Measurements from ENCODE around the gene DNHD1. TPM values are rescaled to one million over a fixed set of nuclear protein-coding genes. Genes with fewer than 3 reads are reported as not detected.

The DNHD1 gene
- total and polyA plus RNA-seq, 2 experiments from 2014 or later: 3.6 to 9.6 TPM

DNA sequence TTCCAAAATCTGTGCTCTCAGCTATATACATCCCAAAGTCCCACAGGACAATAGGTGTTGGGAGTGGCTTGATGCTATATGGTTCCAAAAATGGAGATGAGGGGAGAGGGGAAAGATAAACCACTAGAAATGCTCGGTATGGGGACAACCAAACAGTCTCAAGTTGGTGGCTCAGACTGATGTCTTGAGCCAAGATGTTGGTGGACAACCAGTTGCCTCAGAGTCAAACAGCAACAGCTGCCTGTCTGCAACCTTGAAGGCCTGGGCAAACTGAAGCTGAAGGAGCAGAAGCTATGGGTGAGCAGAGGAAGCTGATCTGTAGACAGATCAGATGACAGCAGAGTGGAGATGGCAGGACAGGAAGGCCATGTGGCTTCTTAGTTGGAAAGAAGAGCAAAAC is 102.4 kb downstream of the DNHD1 start:
- Histone ChIP-seq H3K9me2 (ENCODE audit: insufficient read depth) (no peaks in the 10 kb centered on the region), H4K20me1 (replicated peaks; ENCODE audit: insufficient read depth) (no peaks in the 10 kb centered on the region; the same call in 1 of the 2 replicates), H2AFZ (no peak overlapping the region), H3K27ac (ENCODE audit: low read depth) (no peak overlapping the region), H3K4me1 (ENCODE audit: insufficient read depth) (peaks cover under 1% of the 10 kb centered on the region; the same call in 1 of the 2 replicates), H3K27me3 (ENCODE audit: insufficient read depth) (no peaks in the 10 kb centered on the region), H3K36me3 (ENCODE audit: insufficient read depth) (peaks cover 6% of the 10 kb centered on the region; the same call in 1 of the 2 replicates), H3K4me2 (no peak overlapping the region), H3K79me2 (replicated peaks; ENCODE audit: insufficient read depth) (peaks cover 23% of the 10 kb centered on the region), H3K4me3 (no peak overlapping the region), H3F3A (replicated peaks; ENCODE audit: low read depth) (peaks cover 5% of the 10 kb centered on the region; the same call in 1 of the 2 replicates)
- peaks cover 6% of the 10 kb centered on the region; the same call in 2 of the 3 replicates for H3K4me1 Mint-ChIP-seq
- no peak for TF ChIP-seq JUNB (IDR thresholded peaks at IDR 0.05; ENCODE audit: unreplicated experiment)
- no peak for TF ChIP-seq EZH2 (IDR thresholded peaks at IDR 0.05; ENCODE audit: low read depth, unreplicated experiment)
- TF ChIP-seq, protein P1, sequence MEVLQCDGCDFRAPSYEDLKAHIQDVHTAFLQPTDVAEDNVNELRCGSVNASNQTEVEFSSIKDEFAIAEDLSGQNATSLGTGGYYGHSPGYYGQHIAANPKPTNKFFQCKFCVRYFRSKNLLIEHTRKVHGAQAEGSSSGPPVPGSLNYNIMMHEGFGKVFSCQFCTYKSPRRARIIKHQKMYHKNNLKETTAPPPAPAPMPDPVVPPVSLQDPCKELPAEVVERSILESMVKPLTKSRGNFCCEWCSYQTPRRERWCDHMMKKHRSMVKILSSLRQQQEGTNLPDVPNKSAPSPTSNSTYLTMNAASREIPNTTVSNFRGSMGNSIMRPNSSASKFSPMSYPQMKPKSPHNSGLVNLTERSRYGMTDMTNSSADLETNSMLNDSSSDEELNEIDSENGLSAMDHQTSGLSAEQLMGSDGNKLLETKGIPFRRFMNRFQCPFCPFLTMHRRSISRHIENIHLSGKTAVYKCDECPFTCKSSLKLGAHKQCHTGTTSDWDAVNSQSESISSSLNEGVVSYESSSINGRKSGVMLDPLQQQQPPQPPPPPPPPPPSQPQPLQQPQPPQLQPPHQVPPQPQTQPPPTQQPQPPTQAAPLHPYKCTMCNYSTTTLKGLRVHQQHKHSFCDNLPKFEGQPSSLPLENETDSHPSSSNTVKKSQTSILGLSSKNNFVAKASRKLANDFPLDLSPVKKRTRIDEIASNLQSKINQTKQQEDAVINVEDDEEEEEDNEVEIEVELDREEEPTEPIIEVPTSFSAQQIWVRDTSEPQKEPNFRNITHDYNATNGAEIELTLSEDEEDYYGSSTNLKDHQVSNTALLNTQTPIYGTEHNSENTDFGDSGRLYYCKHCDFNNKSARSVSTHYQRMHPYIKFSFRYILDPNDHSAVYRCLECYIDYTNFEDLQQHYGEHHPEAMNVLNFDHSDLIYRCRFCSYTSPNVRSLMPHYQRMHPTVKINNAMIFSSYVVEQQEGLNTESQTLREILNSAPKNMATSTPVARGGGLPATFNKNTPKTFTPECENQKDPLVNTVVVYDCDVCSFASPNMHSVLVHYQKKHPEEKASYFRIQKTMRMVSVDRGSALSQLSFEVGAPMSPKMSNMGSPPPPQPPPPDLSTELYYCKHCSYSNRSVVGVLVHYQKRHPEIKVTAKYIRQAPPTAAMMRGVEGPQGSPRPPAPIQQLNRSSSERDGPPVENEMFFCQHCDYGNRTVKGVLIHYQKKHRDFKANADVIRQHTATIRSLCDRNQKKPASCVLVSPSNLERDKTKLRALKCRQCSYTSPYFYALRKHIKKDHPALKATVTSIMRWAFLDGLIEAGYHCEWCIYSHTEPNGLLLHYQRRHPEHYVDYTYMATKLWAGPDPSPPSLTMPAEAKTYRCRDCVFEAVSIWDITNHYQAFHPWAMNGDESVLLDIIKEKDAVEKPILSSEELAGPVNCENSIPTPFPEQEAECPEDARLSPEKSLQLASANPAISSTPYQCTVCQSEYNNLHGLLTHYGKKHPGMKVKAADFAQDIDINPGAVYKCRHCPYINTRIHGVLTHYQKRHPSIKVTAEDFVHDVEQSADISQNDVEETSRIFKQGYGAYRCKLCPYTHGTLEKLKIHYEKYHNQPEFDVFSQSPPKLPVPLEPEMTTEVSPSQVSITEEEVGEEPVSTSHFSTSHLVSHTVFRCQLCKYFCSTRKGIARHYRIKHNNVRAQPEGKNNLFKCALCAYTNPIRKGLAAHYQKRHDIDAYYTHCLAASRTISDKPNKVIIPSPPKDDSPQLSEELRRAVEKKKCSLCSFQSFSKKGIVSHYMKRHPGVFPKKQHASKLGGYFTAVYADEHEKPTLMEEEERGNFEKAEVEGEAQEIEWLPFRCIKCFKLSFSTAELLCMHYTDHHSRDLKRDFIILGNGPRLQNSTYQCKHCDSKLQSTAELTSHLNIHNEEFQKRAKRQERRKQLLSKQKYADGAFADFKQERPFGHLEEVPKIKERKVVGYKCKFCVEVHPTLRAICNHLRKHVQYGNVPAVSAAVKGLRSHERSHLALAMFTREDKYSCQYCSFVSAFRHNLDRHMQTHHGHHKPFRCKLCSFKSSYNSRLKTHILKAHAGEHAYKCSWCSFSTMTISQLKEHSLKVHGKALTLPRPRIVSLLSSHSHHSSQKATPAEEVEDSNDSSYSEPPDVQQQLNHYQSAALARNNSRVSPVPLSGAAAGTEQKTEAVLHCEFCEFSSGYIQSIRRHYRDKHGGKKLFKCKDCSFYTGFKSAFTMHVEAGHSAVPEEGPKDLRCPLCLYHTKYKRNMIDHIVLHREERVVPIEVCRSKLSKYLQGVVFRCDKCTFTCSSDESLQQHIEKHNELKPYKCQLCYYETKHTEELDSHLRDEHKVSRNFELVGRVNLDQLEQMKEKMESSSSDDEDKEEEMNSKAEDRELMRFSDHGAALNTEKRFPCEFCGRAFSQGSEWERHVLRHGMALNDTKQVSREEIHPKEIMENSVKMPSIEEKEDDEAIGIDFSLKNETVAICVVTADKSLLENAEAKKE (CRISPR knock-in tag; IDR thresholded peaks at IDR 0.05): no peak
- TF ChIP-seq CREB1 (CRISPR knock-in tag; IDR thresholded peaks at IDR 0.05; ENCODE audit: low read depth): no peak
- TF ChIP-seq EZH2phosphoT487 (IDR thresholded peaks at IDR 0.05; ENCODE audit: unreplicated experiment): no peak
- TF ChIP-seq, protein P2, sequence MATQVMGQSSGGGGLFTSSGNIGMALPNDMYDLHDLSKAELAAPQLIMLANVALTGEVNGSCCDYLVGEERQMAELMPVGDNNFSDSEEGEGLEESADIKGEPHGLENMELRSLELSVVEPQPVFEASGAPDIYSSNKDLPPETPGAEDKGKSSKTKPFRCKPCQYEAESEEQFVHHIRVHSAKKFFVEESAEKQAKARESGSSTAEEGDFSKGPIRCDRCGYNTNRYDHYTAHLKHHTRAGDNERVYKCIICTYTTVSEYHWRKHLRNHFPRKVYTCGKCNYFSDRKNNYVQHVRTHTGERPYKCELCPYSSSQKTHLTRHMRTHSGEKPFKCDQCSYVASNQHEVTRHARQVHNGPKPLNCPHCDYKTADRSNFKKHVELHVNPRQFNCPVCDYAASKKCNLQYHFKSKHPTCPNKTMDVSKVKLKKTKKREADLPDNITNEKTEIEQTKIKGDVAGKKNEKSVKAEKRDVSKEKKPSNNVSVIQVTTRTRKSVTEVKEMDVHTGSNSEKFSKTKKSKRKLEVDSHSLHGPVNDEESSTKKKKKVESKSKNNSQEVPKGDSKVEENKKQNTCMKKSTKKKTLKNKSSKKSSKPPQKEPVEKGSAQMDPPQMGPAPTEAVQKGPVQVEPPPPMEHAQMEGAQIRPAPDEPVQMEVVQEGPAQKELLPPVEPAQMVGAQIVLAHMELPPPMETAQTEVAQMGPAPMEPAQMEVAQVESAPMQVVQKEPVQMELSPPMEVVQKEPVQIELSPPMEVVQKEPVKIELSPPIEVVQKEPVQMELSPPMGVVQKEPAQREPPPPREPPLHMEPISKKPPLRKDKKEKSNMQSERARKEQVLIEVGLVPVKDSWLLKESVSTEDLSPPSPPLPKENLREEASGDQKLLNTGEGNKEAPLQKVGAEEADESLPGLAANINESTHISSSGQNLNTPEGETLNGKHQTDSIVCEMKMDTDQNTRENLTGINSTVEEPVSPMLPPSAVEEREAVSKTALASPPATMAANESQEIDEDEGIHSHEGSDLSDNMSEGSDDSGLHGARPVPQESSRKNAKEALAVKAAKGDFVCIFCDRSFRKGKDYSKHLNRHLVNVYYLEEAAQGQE (IDR thresholded peaks at IDR 0.05; ENCODE audit: unreplicated experiment): no peak
- no peak for TF ChIP-seq ZNF331 (CRISPR knock-in tag; IDR thresholded peaks at IDR 0.05; ENCODE audit: low read depth)
- no peaks in the 10 kb centered on the region for H3K9me3 Mint-ChIP-seq
- DNase-seq (ENCODE audit: low spot score): no peak
- no peak overlapping the region for H3K4me3 Mint-ChIP-seq
- ATAC-seq: no peak
- H3K27me3 Mint-ChIP-seq (ENCODE audit: insufficient read depth, low read depth, poor library complexity): no peaks in the 10 kb centered on the region
- H3K27ac Mint-ChIP-seq: no peak overlapping the region
- peaks cover 17% of the 10 kb centered on the region for H3K36me3 Mint-ChIP-seq (ENCODE audit: low read depth)
